Upper lobe of left lung (tissue), 6 donors: ENCODE data around the gene DNER. TPM values are rescaled to one million over a fixed set of nuclear protein-coding genes. Genes with fewer than 3 reads are reported as not detected.

Experiments used
- ATAC-seq, 2 donors: fragments of 200-7000 bp; cut with Tn5 transposase; one replicate each; pipeline ENCODE4 v1.9.1; 2022; ENCODE audit warnings: mild to moderate bottlenecking in 2 of 2, moderate library complexity in 2 of 2; ENCODE audit not compliant: low FRiP score in 2 of 2
- DNase-seq, 2 donors: peaks; one replicate each; pipeline ENCODE4 v3.0.0-alpha.2; 2019 to 2020
- H3K27ac ChIP-seq, 4 donors: fragments of 200-600 bp; sonication (generic); one replicate each; pipeline ENCODE4 v1.5.1; 2016 to 2019
- H3K27me3 ChIP-seq, 4 donors: fragments of 200-600 bp; sonication (generic); one replicate each; pipeline ENCODE4 v1.5.1; 2017 to 2019
- H3K36me3 ChIP-seq, 4 donors: fragments of 200-600 bp; sonication (generic); one replicate each; pipeline ENCODE4 v1.5.1; 2016 to 2019
- H3K4me1 ChIP-seq, 4 donors: fragments of 200-600 bp; sonication (generic); one replicate each; pipeline ENCODE4 v1.5.1; 2018 to 2019
- H3K4me3 ChIP-seq, 4 donors: fragments of 200-600 bp; sonication (generic); one replicate each; pipeline ENCODE4 v1.5.1; 2017 to 2019; ENCODE audit warnings: mild to moderate bottlenecking in 2 of 4, moderate library complexity in 1 of 4
- H3K9me3 ChIP-seq, 4 donors: fragments of 200-600 bp; sonication (generic); one replicate each; pipeline ENCODE4 v1.5.1; 2018 to 2019
- EP300 ChIP-seq, 4 donors: sonication (generic); formaldehyde crosslinking; IDR thresholded peaks; one replicate each; pipeline ENCODE4 v1.5.1; 2017; ENCODE audit warnings: antibody characterized with exemption in 4 of 4, control low read depth in 2 of 4
- POLR2A ChIP-seq, 4 donors: fragments of 450-650 bp; IDR thresholded peaks; one replicate each; pipeline ENCODE4 v1.5.1; 2016 to 2017; ENCODE audit warnings: antibody characterized with exemption in 4 of 4, mild to moderate bottlenecking in 2 of 4
- POLR2AphosphoS5 ChIP-seq, 2 donors: sonication (generic); formaldehyde crosslinking; IDR thresholded peaks; one replicate each; pipeline ENCODE4 v1.5.1; 2017; ENCODE audit warnings: antibody characterized with exemption in 2 of 2
- WGBS, 2 donors: methylation state at CpG; one replicate each; pipeline ENCODE4 v1.1.5; 2017 to 2018; 5-methylcytosine and 5-hydroxymethylcytosine counted together
- total RNA-seq, 6 donors: library from RNA; depleted of rRNA in 4 of 6; stranded (reverse); fragments of >200 nt in 4 of 6; gene quantifications; one replicate each; pipeline versions ENCODE4 v1.1.0 to v1.2.1, GENCODE V29; 2016 to 2021
- TF ChIP-seq, protein P1 (sequence below), 6 experiments: fragments of 450-650 bp in 4 of 6; fragments of 200-600 bp in 2 of 6; sonication (generic) in 2 of 6; IDR thresholded peaks; one replicate each; pipeline ENCODE4 v1.5.1; 2016 to 2019; ENCODE audit warnings: antibody characterized with exemption in 6 of 6
- donor health status: DM: no; HTN: no; CAD: no; lungs with moderate emphysema.
- donor health status: DM: no; HTN: yes; CAD: no; lungs with severe emphysema.

The DNER gene
- total RNA-seq, 6 donors from 2014 or later: 0.31 to 2.1 (median 0.98) TPM

DNA sequence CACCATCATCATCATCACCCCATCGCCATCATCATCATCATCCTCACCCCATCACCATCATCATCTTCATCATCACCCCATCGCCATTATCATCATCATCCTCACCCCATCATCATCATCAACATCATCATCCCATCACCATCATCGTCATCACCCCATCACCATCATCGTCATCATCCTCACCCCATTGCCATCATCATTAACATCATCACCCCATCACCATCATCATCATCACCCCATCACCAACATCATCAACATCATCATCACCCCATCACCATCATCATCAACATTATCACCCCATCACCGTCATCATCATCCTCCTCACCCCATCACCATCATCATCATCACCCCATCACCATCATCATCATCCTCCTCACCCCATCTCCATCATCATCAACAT is 151.0 kb downstream of the DNER start:
- peaks cover 0 to 1% (median 0%) of the 10 kb centered on the region in 4 donors for H3K9me3 ChIP-seq
- no peak overlapping the region for H3K27ac ChIP-seq
- ATAC-seq (no peak), DNase-seq (no peak)
- H3K27me3 ChIP-seq: no peaks in the 10 kb centered on the region
- WGBS, 2 donors: 80 to 85% methylated on average over 5 of the region's 5 CpGs
- H3K4me3 ChIP-seq: no peak overlapping the region
- no peaks in the 10 kb centered on the region for H3K4me1 ChIP-seq
- H3K36me3 ChIP-seq: no peaks in the 10 kb centered on the region
- TF ChIP-seq EP300 (IDR thresholded peaks at IDR 0.05) (no peak), POLR2A (IDR thresholded peaks at IDR 0.05) (no peak), POLR2AphosphoS5 (IDR thresholded peaks at IDR 0.05) (no peak)
- TF ChIP-seq, protein P1, sequence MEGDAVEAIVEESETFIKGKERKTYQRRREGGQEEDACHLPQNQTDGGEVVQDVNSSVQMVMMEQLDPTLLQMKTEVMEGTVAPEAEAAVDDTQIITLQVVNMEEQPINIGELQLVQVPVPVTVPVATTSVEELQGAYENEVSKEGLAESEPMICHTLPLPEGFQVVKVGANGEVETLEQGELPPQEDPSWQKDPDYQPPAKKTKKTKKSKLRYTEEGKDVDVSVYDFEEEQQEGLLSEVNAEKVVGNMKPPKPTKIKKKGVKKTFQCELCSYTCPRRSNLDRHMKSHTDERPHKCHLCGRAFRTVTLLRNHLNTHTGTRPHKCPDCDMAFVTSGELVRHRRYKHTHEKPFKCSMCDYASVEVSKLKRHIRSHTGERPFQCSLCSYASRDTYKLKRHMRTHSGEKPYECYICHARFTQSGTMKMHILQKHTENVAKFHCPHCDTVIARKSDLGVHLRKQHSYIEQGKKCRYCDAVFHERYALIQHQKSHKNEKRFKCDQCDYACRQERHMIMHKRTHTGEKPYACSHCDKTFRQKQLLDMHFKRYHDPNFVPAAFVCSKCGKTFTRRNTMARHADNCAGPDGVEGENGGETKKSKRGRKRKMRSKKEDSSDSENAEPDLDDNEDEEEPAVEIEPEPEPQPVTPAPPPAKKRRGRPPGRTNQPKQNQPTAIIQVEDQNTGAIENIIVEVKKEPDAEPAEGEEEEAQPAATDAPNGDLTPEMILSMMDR (IDR thresholded peaks at IDR 0.05): no peak

DNA sequence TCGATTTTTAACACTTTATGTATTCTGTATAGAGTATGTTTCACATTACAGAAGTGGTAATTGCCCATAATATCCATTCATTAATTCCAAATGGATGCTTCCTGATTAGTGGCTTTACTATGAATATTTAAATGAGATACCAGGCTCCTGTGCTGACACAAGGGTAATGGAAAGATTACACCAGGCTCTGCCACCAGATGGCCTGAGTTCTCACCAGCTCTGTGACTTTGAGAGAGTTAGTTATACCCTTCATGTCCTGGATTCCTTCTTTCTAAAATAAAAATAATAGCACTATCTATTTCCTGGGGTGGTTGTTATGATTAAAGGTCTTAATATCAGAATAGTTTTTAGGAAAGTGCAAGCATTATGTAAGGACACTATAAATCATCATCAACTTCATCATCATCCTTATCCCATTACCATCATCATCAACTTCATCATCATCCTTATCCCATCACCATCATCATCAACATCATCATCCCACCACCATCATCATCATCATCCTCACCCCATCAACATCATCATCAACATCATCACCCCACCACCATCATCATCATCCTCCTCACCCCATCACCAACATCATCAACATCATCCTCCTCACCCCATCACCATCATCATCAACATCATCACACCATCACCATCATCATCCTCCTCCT is 151.8 kb downstream of the DNER start:
- WGBS, 2 donors: 66 to 81% methylated on average over 1 of the region's 1 CpG
- Histone ChIP-seq H3K27ac (no peak overlapping the region), H3K4me3 (no peak overlapping the region), H3K4me1 (no peaks in the 10 kb centered on the region), H3K27me3 (no peaks in the 10 kb centered on the region), H3K9me3 (peaks cover 0 to 3% (median 0%) of the 10 kb centered on the region in 4 donors), H3K36me3 (no peaks in the 10 kb centered on the region)
- ATAC-seq: no peak
- no peak for TF ChIP-seq POLR2AphosphoS5 (IDR thresholded peaks at IDR 0.05)
- TF ChIP-seq, protein P1 (IDR thresholded peaks at IDR 0.05): no peak
- no peak for TF ChIP-seq EP300 (IDR thresholded peaks at IDR 0.05)
- no peak for TF ChIP-seq POLR2A (IDR thresholded peaks at IDR 0.05)
- no peak for DNase-seq

DNA sequence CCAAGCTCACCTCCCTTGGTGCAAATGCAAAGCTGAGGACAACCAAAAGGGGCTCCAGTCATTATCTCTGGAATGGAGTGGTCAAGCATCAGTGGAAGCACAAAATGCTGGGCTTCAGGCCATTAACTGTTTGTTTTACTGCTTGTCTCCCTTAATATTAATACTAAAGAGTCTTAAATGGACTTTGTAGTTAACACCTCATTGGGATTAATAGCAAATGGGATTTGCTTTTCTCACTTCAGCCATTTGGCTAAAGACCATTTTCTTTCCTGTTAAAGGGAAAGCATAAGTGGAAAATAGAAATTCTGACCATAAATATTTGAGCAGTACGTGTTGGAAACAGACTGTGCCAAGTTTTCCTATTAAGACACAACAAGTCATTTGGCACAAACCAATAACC is 154.4 kb downstream of the DNER start:
- Histone ChIP-seq H3K9me3 (peaks cover 0 to 3% (median 0%) of the 10 kb centered on the region in 4 donors), H3K4me1 (no peaks in the 10 kb centered on the region), H3K27ac (no peak overlapping the region), H3K36me3 (no peaks in the 10 kb centered on the region), H3K4me3 (no peak overlapping the region), H3K27me3 (no peaks in the 10 kb centered on the region)
- no peak for ATAC-seq
- 43 to 72% methylated on average over 1 of the region's 1 CpG for WGBS, 2 donors
- TF ChIP-seq POLR2A (IDR thresholded peaks at IDR 0.05) (no peak), POLR2AphosphoS5 (IDR thresholded peaks at IDR 0.05) (no peak), EP300 (IDR thresholded peaks at IDR 0.05) (no peak)
- TF ChIP-seq, protein P1 (IDR thresholded peaks at IDR 0.05): no peak
- DNase-seq: no peak

DNA sequence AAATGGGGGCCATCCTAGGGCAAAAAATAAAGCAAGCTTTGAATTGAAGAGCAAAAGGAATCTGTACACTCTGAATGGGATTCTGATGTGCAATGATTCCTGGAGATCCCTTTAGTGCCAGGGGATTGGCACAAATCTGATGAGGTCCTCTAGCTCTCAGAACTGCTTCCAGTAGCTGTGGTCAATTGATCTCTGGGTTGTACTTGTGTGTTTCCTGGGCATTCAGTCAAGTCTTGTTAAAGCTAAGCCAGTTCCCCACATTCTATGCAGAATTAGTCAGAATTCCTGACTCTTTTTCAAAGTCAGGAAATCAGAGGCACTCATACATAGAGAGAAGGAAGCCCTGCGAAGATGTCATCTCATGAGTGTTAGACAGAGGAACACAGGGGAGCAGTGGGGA is 161.3 kb downstream of the DNER start:
- H3K9me3 ChIP-seq: no peaks in the 10 kb centered on the region
- WGBS, 2 donors: 95 to 100% methylated on average over 1 of the region's 1 CpG
- H3K4me1 ChIP-seq: no peaks in the 10 kb centered on the region
- no peak for DNase-seq
- no peak for TF ChIP-seq EP300 (IDR thresholded peaks at IDR 0.05)
- TF ChIP-seq, protein P1 (IDR thresholded peaks at IDR 0.05): no peak
- no peak for TF ChIP-seq POLR2AphosphoS5 (IDR thresholded peaks at IDR 0.05)
- TF ChIP-seq POLR2A (IDR thresholded peaks at IDR 0.05): no peak
- no peaks in the 10 kb centered on the region for H3K27me3 ChIP-seq
- no peak for ATAC-seq
- no peak overlapping the region for H3K4me3 ChIP-seq
- H3K36me3 ChIP-seq: no peaks in the 10 kb centered on the region
- no peak overlapping the region for H3K27ac ChIP-seq
